Measurements from ENCODE around the gene TMEM18.

TMEM18 gene

GRCh38 chr2:620471-621302, 56.5 kb downstream of the TMEM18 start:
- H3K9me3 ChIP-seq (ENCODE audit: control insufficient read depth, low read length) = no peaks in the 10 kb centered on the region
- H3K14ac ChIP-seq (ENCODE audit: low read length in 2 of 2) = no peak overlapping the region
- no peak overlapping the region for H3K18ac ChIP-seq (ENCODE audit: low read depth in 1 of 2, low read length in 2 of 2)
- no peak overlapping the region for H2BK120ac ChIP-seq (ENCODE audit: low read depth, low read length)
- no peak overlapping the region for H3K4ac ChIP-seq (ENCODE audit: low read depth in 1 of 2, low read length in 2 of 2)
- H2BK12ac ChIP-seq (ENCODE audit: low read length in 2 of 2) = no peak overlapping the region
- H4K91ac ChIP-seq (ENCODE audit: low read length) = no peak overlapping the region
- H2AFZ ChIP-seq (ENCODE audit: low read depth, low read length) = no peak overlapping the region
- H3K23ac ChIP-seq (ENCODE audit: low read length in 2 of 2) = no peak overlapping the region
- H2BK15ac ChIP-seq (ENCODE audit: low read depth, poor library complexity, severe bottlenecking) = no peak overlapping the region
- no peaks in the 10 kb centered on the region for H3K79me1 ChIP-seq (replicated peaks; ENCODE audit: low read length, poor library complexity, severe bottlenecking)
- WGBS = 92% methylated on average over 55 of the region's 58 CpGs
- no peak overlapping the region for H4K8ac ChIP-seq (ENCODE audit: low read length)
- H2AK5ac ChIP-seq (ENCODE audit: low read length, severe bottlenecking) = no peak overlapping the region
- no peaks in the 10 kb centered on the region for H3K4me1 ChIP-seq (ENCODE audit: control insufficient read depth, insufficient read depth, low read depth, low read length)
- H3K27me3 ChIP-seq (ENCODE audit: control insufficient read depth in 1 of 2, insufficient read depth in 1 of 2, low read length in 2 of 2) = peaks cover 0 to 3% of the 10 kb centered on the region in 2 experiments
- H3K9ac ChIP-seq (ENCODE audit: low read length) = no peak overlapping the region
- H3K4me3 ChIP-seq (ENCODE audit: insufficient read depth in 1 of 2, low read depth in 1 of 2, low read length in 2 of 2) = no peak overlapping the region
- H3K36me3 ChIP-seq (ENCODE audit: control insufficient read depth in 1 of 2, insufficient read depth in 2 of 2, low read depth in 1 of 2, low read length in 2 of 2) = no peaks in the 10 kb centered on the region
- H3K4me2 ChIP-seq (ENCODE audit: low read length, poor library complexity, severe bottlenecking) = no peak overlapping the region
- H2BK5ac ChIP-seq (ENCODE audit: low read depth, low read length, poor library complexity, severe bottlenecking) = no peak overlapping the region
- no peak overlapping the region for H3K27ac ChIP-seq (ENCODE audit: low read length, poor library complexity, severe bottlenecking)
- DNase-seq = no peak

- H2BK120ac ChIP-seq (ENCODE audit: low read depth, low read length) = no peak overlapping the region
- H3K79me1 ChIP-seq (replicated peaks; ENCODE audit: low read length, poor library complexity, severe bottlenecking) = no peaks in the 10 kb centered on the region
- H3K23ac ChIP-seq (ENCODE audit: low read length in 2 of 2) = no peak overlapping the region
- no peak overlapping the region for H3K4ac ChIP-seq (ENCODE audit: low read depth in 1 of 2, low read length in 2 of 2)
- H4K8ac ChIP-seq (ENCODE audit: low read length) = no peak overlapping the region
- no peak overlapping the region for H3K14ac ChIP-seq (ENCODE audit: low read length in 2 of 2)
- H3K4me3 ChIP-seq (ENCODE audit: insufficient read depth in 1 of 2, low read depth in 1 of 2, low read length in 2 of 2) = no peak overlapping the region
- H3K9me3 ChIP-seq (ENCODE audit: control insufficient read depth, low read length) = no peaks in the 10 kb centered on the region
- H2AFZ ChIP-seq (ENCODE audit: low read depth, low read length) = no peak overlapping the region
- H3K4me1 ChIP-seq (ENCODE audit: control insufficient read depth, insufficient read depth, low read depth, low read length) = no peaks in the 10 kb centered on the region
- H3K4me2 ChIP-seq (ENCODE audit: low read length, poor library complexity, severe bottlenecking) = no peak overlapping the region
- 84% methylated on average over 14 of the region's 14 CpGs for WGBS
- no peak overlapping the region for H3K18ac ChIP-seq (ENCODE audit: low read depth in 1 of 2, low read length in 2 of 2)
- no peak overlapping the region for H2AK5ac ChIP-seq (ENCODE audit: low read length, severe bottlenecking)
- H3K27me3 ChIP-seq (ENCODE audit: control insufficient read depth in 1 of 2, insufficient read depth in 1 of 2, low read length in 2 of 2) = peaks cover 0 to 1% of the 10 kb centered on the region in 2 experiments
- H2BK15ac ChIP-seq (ENCODE audit: low read depth, poor library complexity, severe bottlenecking) = no peak overlapping the region
- H4K91ac ChIP-seq (ENCODE audit: low read length) = no peak overlapping the region
- no peak for DNase-seq
- no peak overlapping the region for H3K9ac ChIP-seq (ENCODE audit: low read length)
- no peak overlapping the region for H3K27ac ChIP-seq (ENCODE audit: low read length, poor library complexity, severe bottlenecking)
- H2BK12ac ChIP-seq (ENCODE audit: low read length in 2 of 2) = no peak overlapping the region
- no peaks in the 10 kb centered on the region for H3K36me3 ChIP-seq (ENCODE audit: control insufficient read depth in 1 of 2, insufficient read depth in 2 of 2, low read depth in 1 of 2, low read length in 2 of 2)
- no peak overlapping the region for H2BK5ac ChIP-seq (ENCODE audit: low read depth, low read length, poor library complexity, severe bottlenecking)
Observed at GRCh38 chr2:620004-620403, 57.2 kb downstream of the TMEM18 start.

GRCh38 chr2:618422-618990, 58.7 kb downstream of the TMEM18 start:
- H3K4me1 ChIP-seq (ENCODE audit: control insufficient read depth, insufficient read depth, low read depth, low read length) = no peaks in the 10 kb centered on the region
- WGBS = 87% methylated on average over 6 of the region's 6 CpGs
- no peak overlapping the region for H4K91ac ChIP-seq (ENCODE audit: low read length)
- H2BK15ac ChIP-seq (ENCODE audit: low read depth, poor library complexity, severe bottlenecking) = no peak overlapping the region
- H3K79me1 ChIP-seq (replicated peaks; ENCODE audit: low read length, poor library complexity, severe bottlenecking) = no peaks in the 10 kb centered on the region
- H3K4ac ChIP-seq (ENCODE audit: low read depth in 1 of 2, low read length in 2 of 2) = no peak overlapping the region
- no peak overlapping the region for H2AFZ ChIP-seq (ENCODE audit: low read depth, low read length)
- H3K9me3 ChIP-seq (ENCODE audit: control insufficient read depth, low read length) = no peaks in the 10 kb centered on the region
- no peak overlapping the region for H3K18ac ChIP-seq (ENCODE audit: low read depth in 1 of 2, low read length in 2 of 2)
- H3K23ac ChIP-seq (ENCODE audit: low read length in 2 of 2) = no peak overlapping the region
- H3K27ac ChIP-seq (ENCODE audit: low read length, poor library complexity, severe bottlenecking) = no peak overlapping the region
- no peak overlapping the region for H2BK120ac ChIP-seq (ENCODE audit: low read depth, low read length)
- no peak overlapping the region for H3K4me2 ChIP-seq (ENCODE audit: low read length, poor library complexity, severe bottlenecking)
- no peak overlapping the region for H2BK5ac ChIP-seq (ENCODE audit: low read depth, low read length, poor library complexity, severe bottlenecking)
- H2AK5ac ChIP-seq (ENCODE audit: low read length, severe bottlenecking) = no peak overlapping the region
- H3K14ac ChIP-seq (ENCODE audit: low read length in 2 of 2) = no peak overlapping the region
- H3K36me3 ChIP-seq (ENCODE audit: control insufficient read depth in 1 of 2, insufficient read depth in 2 of 2, low read depth in 1 of 2, low read length in 2 of 2) = no peaks in the 10 kb centered on the region
- no peaks in the 10 kb centered on the region for H3K27me3 ChIP-seq (ENCODE audit: control insufficient read depth in 1 of 2, insufficient read depth in 1 of 2, low read length in 2 of 2)
- no peak overlapping the region for H4K8ac ChIP-seq (ENCODE audit: low read length)
- no peak overlapping the region for H3K9ac ChIP-seq (ENCODE audit: low read length)
- no peak for DNase-seq
- H3K4me3 ChIP-seq (ENCODE audit: insufficient read depth in 1 of 2, low read depth in 1 of 2, low read length in 2 of 2) = no peak overlapping the region
- no peak overlapping the region for H2BK12ac ChIP-seq (ENCODE audit: low read length in 2 of 2)

GRCh38 chr2:618005-618404, 59.2 kb downstream of the TMEM18 start:
- Histone ChIP-seq H3K27ac (ENCODE audit: low read length, poor library complexity, severe bottlenecking) (no peak overlapping the region), H3K4ac (ENCODE audit: low read depth in 1 of 2, low read length in 2 of 2) (no peak overlapping the region), H3K14ac (ENCODE audit: low read length in 2 of 2) (no peak overlapping the region), H2BK15ac (ENCODE audit: low read depth, poor library complexity, severe bottlenecking) (no peak overlapping the region), H4K8ac (ENCODE audit: low read length) (no peak overlapping the region), H3K9ac (ENCODE audit: low read length) (no peak overlapping the region), H3K23ac (ENCODE audit: low read length in 2 of 2) (no peak overlapping the region), H2AFZ (ENCODE audit: low read depth, low read length) (no peak overlapping the region), H2BK12ac (ENCODE audit: low read length in 2 of 2) (no peak overlapping the region), H2BK5ac (ENCODE audit: low read depth, low read length, poor library complexity, severe bottlenecking) (no peak overlapping the region), H2AK5ac (ENCODE audit: low read length, severe bottlenecking) (no peak overlapping the region), H3K4me2 (ENCODE audit: low read length, poor library complexity, severe bottlenecking) (no peak overlapping the region), H3K18ac (ENCODE audit: low read depth in 1 of 2, low read length in 2 of 2) (no peak overlapping the region), H3K9me3 (ENCODE audit: control insufficient read depth, low read length) (no peaks in the 10 kb centered on the region), H3K4me3 (ENCODE audit: insufficient read depth in 1 of 2, low read depth in 1 of 2, low read length in 2 of 2) (no peak overlapping the region), H4K91ac (ENCODE audit: low read length) (no peak overlapping the region), H3K79me1 (replicated peaks; ENCODE audit: low read length, poor library complexity, severe bottlenecking) (no peaks in the 10 kb centered on the region), H3K4me1 (ENCODE audit: control insufficient read depth, insufficient read depth, low read depth, low read length) (no peaks in the 10 kb centered on the region), H3K27me3 (ENCODE audit: control insufficient read depth in 1 of 2, insufficient read depth in 1 of 2, low read length in 2 of 2) (no peaks in the 10 kb centered on the region), H2BK120ac (ENCODE audit: low read depth, low read length) (no peak overlapping the region), H3K36me3 (ENCODE audit: control insufficient read depth in 1 of 2, insufficient read depth in 2 of 2, low read depth in 1 of 2, low read length in 2 of 2) (no peaks in the 10 kb centered on the region)
- 50% methylated on average over 1 of the region's 3 CpGs for WGBS
- no peak for DNase-seq

Measured in mesenchymal stem cell (in vitro differentiated cells and primary cell).